Left ventricle myocardium inferior (tissue), 1 donor: Measurements from ENCODE around the gene ATP1A1. TPM values are rescaled to one million over a fixed set of nuclear protein-coding genes. Genes with fewer than 3 reads are reported as not detected.
A peak's percentile ranks its signal among the peaks of the same experiment; 100 is the strongest.

ENCODE experiments used
- DNase-seq: peaks from one replicate; pipeline ENCODE4 v3.0.0-alpha.2; 2020
- H3K27ac ChIP-seq: fragments of 200-600 bp; replicated peaks from 2 replicates; pipeline ENCODE4 v1.8.0; 2021
- H3K27me3 ChIP-seq: fragments of 200-600 bp; 2 replicates; pipeline ENCODE4 v1.8.0; 2021; ENCODE audit warnings: low read depth
- H3K36me3 ChIP-seq: fragments of 200-600 bp; 2 replicates; pipeline ENCODE4 v1.8.0; 2021
- H3K4me1 ChIP-seq: fragments of 200-600 bp; 2 replicates; pipeline ENCODE4 v1.8.0; 2021
- H3K4me3 ChIP-seq: fragments of 200-600 bp; 2 replicates; pipeline ENCODE4 v1.8.0; 2021; ENCODE audit warnings: mild to moderate bottlenecking, moderate library complexity
- H3K9me3 ChIP-seq: fragments of 200-600 bp; replicated peaks from 2 replicates; pipeline ENCODE4 v1.8.0; 2021
- CTCF ChIP-seq: fragments of 200-600 bp; IDR thresholded peaks from 2 replicates; pipeline ENCODE4 v1.8.0; 2021; ENCODE audit warnings: antibody characterized with exemption, mild to moderate bottlenecking, borderline replicate concordance
- intact Hi-C: fragments of 100-400 bp; cut with micrococcal nuclease; formaldehyde crosslinking; loops from one replicate; pipeline ENCODE4 v1.11.0; 2022
- total RNA-seq: library from RNA; stranded (reverse); fragmentation: NEBNext Ultra II Directional; extraction: Animal tissue kit (Norgen Biotek cat#: 25700); gene quantifications from one replicate; pipeline ENCODE4 v1.2.1, GENCODE V29; 2021
- donor health status: DM: no; HTN: yes; CAD: no; lungs with severe emphysema.

The ATP1A1 gene
- total RNA-seq, 1 donor from 2014 or later, result 230 TPM

GRCh38 chr1:116411784-116412479 lies 38.9 kb downstream of the ATP1A1 start:
- intact Hi-C loops, result no loop called here
- Histone ChIP-seq H3K9me3 (no peaks in the 10 kb centered on the region), H3K36me3 (peaks cover 5% of the 10 kb centered on the region), H3K27ac (peak overlapping the region; percentile 47), H3K4me1 (peaks cover 68% of the 10 kb centered on the region), H3K27me3 (no peaks in the 10 kb centered on the region), H3K4me3 (no peak overlapping the region)
- no peak for TF ChIP-seq CTCF
- no peak for DNase-seq

DNA sequence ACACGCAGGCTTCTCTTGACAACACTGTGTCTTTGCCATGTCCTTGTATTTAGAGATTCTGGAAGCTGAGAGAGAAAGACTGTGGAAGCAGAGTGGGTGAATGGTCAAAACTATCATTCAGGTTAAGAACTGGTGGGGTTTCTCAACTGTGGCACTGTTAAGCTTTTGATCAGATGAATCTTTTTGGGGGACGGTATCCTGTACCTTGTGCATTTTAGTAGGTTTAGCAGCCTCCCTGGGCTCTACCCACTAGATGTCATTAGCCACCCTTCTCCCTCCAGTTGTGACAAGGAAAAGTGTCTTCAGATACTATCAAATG lies 39.4 kb downstream of the ATP1A1 start:
- TF ChIP-seq CTCF, result no peak
- H3K27me3 ChIP-seq, result no peaks in the 10 kb centered on the region
- DNase-seq, result no peak
- no peaks in the 10 kb centered on the region for H3K9me3 ChIP-seq
- H3K27ac ChIP-seq, result peak overlapping the region; percentile 47
- peaks cover 73% of the 10 kb centered on the region for H3K4me1 ChIP-seq
- no peak overlapping the region for H3K4me3 ChIP-seq
- intact Hi-C loops, result no loop called here
- H3K36me3 ChIP-seq, result no peaks in the 10 kb centered on the region

DNA sequence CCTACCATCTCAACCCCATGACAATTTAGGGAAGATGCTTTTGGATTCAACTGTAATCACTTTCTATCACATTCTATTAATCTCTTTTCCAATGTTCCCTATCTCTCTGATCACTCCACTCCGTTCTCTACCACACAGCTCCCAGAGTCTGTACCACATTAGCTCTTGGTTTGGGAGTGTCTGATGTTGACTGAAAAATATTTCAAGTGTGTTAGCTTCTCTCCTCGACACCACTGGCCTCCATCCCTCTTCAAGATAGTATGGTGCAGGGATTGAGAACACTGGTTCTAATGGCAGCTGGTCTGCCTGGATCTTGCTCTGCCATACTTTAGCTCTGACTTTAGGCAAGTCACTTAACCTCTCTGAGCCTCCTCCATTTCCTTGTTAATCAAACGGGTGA lies 39.9 kb downstream of the ATP1A1 start:
- peaks cover 78% of the 10 kb centered on the region for H3K4me1 ChIP-seq
- no peaks in the 10 kb centered on the region for H3K9me3 ChIP-seq
- DNase-seq, result no peak
- intact Hi-C loops, result no loop called here
- no peaks in the 10 kb centered on the region for H3K36me3 ChIP-seq
- TF ChIP-seq CTCF, result no peak
- H3K27ac ChIP-seq, result peak overlapping the region; percentile 47
- H3K27me3 ChIP-seq, result no peaks in the 10 kb centered on the region
- no peak overlapping the region for H3K4me3 ChIP-seq

GRCh38 chr1:116413414-116413813 lies 40.4 kb downstream of the ATP1A1 start:
- no peak for TF ChIP-seq CTCF
- peaks cover 83% of the 10 kb centered on the region for H3K4me1 ChIP-seq
- no peaks in the 10 kb centered on the region for H3K27me3 ChIP-seq
- peak overlapping the region; percentile 47 for H3K27ac ChIP-seq
- no peaks in the 10 kb centered on the region for H3K36me3 ChIP-seq
- no peak for DNase-seq
- no peaks in the 10 kb centered on the region for H3K9me3 ChIP-seq
- H3K4me3 ChIP-seq, result no peak overlapping the region
- intact Hi-C loops, result no loop called here

GRCh38 chr1:116414364-116414763 lies 41.3 kb downstream of the ATP1A1 start:
- Histone ChIP-seq H3K27me3 (no peaks in the 10 kb centered on the region), H3K4me1 (peaks cover 90% of the 10 kb centered on the region), H3K27ac (peak overlapping the region; percentile 88), H3K4me3 (no peak overlapping the region), H3K36me3 (no peaks in the 10 kb centered on the region), H3K9me3 (no peaks in the 10 kb centered on the region)
- intact Hi-C loops, result no loop called here
- TF ChIP-seq CTCF, result no peak
- no peak for DNase-seq
